NCI-H1048 (cell line): ENCODE measurements around the gene POPDC3.
"Not testable (repeated sequence)": the region's sequence is repeated elsewhere in the genome, so short reads cannot be mapped to it uniquely, and the experiment has no call there.

Source experiments
- DNase-seq: peaks from one replicate; lab custom pipeline; 2025; lab: John Stamatoyannopoulos, UW

Gene POPDC3

GRCh38 chr6:105196076-105196475, 16.3 kb upstream of the POPDC3 start:
- no peak for DNase-seq

GRCh38 chr6:105194591-105194990, 14.8 kb upstream of the POPDC3 start:
- no peak for DNase-seq

- no peak for DNase-seq
Observed at GRCh38 chr6:105194106-105194505, 14.3 kb upstream of the POPDC3 start.

- no peak for DNase-seq
Observed at GRCh38 chr6:105193647-105194046, 13.8 kb upstream of the POPDC3 start.

- no peak for DNase-seq
Observed at GRCh38 chr6:105192707-105193465, 13.1 kb upstream of the POPDC3 start.

- DNase-seq = no peak
Observed at GRCh38 chr6:105191351-105191750, 11.5 kb upstream of the POPDC3 start.

GRCh38 chr6:105189026-105189820, 9.4 kb upstream of the POPDC3 start:
- DNase-seq = no peak

- no peak for DNase-seq
Observed at GRCh38 chr6:105188251-105188650, 8.4 kb upstream of the POPDC3 start.

GRCh38 chr6:105186576-105186975, 6.8 kb upstream of the POPDC3 start:
- no peak for DNase-seq

GRCh38 chr6:105184921-105185320, 5.1 kb upstream of the POPDC3 start:
- peak; percentile 37 for DNase-seq

GRCh38 chr6:105181981-105182515, 2.2 kb upstream of the POPDC3 start:
- DNase-seq = no peak

- no peak for DNase-seq
Observed at GRCh38 chr6:105178636-105179035, 1.2 kb downstream of the POPDC3 start.

GRCh38 chr6:105178110-105178509, 1.7 kb downstream of the POPDC3 start:
- DNase-seq = no peak

- no peak for DNase-seq
Observed at GRCh38 chr6:105177556-105177955, 2.3 kb downstream of the POPDC3 start.

GRCh38 chr6:105174512-105174911, 5.3 kb downstream of the POPDC3 start:
- DNase-seq = no peak

GRCh38 chr6:105172515-105172914, 7.3 kb downstream of the POPDC3 start:
- not testable (repeated sequence) for DNase-seq

GRCh38 chr6:105170059-105170458, 9.8 kb downstream of the POPDC3 start:
- no peak for DNase-seq

- no peak for DNase-seq
Observed at GRCh38 chr6:105167914-105168313, 11.9 kb downstream of the POPDC3 start.

GRCh38 chr6:105164418-105164817, 15.4 kb downstream of the POPDC3 start:
- no peak for DNase-seq

- DNase-seq = no peak
Observed at GRCh38 chr6:105163183-105163582, 16.6 kb downstream of the POPDC3 start.

- DNase-seq = no peak
Observed at GRCh38 chr6:105162377-105162776, 17.4 kb downstream of the POPDC3 start.

- no peak for DNase-seq
Observed at GRCh38 chr6:105161421-105161820, 18.4 kb downstream of the POPDC3 start.

GRCh38 chr6:105153676-105154075, 26.1 kb downstream of the POPDC3 start:
- DNase-seq = no peak
